Measurements from ENCODE around the gene DCDC2.

- TF ChIP-seq CTCF (IDR thresholded peaks at IDR 0.05; ENCODE audit: insufficient read depth, low read depth, low read length): no peak
- TF ChIP-seq EZH2 (IDR thresholded peaks at IDR 0.05; ENCODE audit: insufficient read depth, low read length): no peak
Observed at GRCh38 chr6:24233813-24234442, 123.9 kb downstream of the DCDC2 start.
